Measurements from ENCODE around the gene TFEB. TPM values are rescaled to one million over a fixed set of nuclear protein-coding genes. Genes with fewer than 3 reads are reported as not detected.

TFEB gene
- 10 to 100 TPM; 17.6 to 47.9 (median 22.9) TPM for total RNA-seq

DNA sequence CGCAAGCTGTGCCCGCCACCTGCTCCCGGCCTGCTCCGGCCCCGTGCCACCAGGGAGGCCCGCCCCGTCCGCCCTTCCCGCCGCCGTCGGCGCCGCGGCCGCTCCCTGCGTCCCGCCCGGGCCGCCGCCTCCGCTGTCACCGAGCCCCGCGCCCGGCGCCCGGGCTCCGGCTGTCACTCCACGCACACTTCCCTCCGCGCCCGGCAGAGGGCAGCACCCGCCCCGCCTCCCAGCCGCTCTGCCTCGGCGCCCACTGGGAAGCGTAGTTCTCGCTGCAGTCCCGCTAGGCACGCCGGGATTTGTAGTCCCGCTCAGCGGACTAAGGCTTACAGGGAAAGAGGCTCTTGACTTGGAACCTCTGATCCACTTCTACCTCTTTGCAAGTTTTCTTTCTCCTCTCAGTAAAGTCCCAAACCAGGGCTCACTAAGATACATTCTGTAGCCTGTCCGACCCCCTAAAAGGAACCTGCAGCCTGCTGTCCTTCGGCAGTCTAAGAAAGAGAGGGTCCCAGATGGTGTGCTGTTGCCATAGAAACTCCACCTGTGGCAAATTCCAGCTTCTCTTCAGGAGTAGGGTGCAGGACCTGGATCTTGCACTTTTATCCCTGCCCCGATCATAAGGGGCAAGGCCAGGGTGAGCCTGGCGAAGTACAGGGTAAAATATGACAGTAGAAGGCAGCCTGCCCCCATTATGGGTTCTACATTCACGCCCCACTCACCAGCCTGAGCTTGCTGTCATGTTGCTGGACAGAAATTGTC is at the start of gene TFEB:
TSS of gene TFEB (minus strand) at position 182 of the 759 bp plus-strand sequence. CDS start 44,395 bp downstream, outside the sequence.
- H3K36me3 ChIP-seq = no peaks in the 10 kb centered on the region
- peak; percentile 40 to 82 for TF ChIP-seq POLR2A (IDR thresholded peaks at IDR 0.05)
- TF ChIP-seq, protein P1, sequence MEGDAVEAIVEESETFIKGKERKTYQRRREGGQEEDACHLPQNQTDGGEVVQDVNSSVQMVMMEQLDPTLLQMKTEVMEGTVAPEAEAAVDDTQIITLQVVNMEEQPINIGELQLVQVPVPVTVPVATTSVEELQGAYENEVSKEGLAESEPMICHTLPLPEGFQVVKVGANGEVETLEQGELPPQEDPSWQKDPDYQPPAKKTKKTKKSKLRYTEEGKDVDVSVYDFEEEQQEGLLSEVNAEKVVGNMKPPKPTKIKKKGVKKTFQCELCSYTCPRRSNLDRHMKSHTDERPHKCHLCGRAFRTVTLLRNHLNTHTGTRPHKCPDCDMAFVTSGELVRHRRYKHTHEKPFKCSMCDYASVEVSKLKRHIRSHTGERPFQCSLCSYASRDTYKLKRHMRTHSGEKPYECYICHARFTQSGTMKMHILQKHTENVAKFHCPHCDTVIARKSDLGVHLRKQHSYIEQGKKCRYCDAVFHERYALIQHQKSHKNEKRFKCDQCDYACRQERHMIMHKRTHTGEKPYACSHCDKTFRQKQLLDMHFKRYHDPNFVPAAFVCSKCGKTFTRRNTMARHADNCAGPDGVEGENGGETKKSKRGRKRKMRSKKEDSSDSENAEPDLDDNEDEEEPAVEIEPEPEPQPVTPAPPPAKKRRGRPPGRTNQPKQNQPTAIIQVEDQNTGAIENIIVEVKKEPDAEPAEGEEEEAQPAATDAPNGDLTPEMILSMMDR (IDR thresholded peaks at IDR 0.05) = peak; percentile 88 to 99 (median 98)
- DNase-seq = peak; percentile 95 to 98 (median 98)
- peaks cover 0 to 26% (median 9%) of the 10 kb centered on the region in 4 donors for H3K4me1 ChIP-seq
- H3K27ac ChIP-seq = peak within 1 kb of the TSS; percentile 94 to 99 (median 98)
- H3K9me3 ChIP-seq = no peaks in the 10 kb centered on the region
- peak within 1 kb of the TSS; percentile 74 to 98 (median 90) for H3K4me3 ChIP-seq
- no peaks in the 10 kb centered on the region for H3K27me3 ChIP-seq

DNA sequence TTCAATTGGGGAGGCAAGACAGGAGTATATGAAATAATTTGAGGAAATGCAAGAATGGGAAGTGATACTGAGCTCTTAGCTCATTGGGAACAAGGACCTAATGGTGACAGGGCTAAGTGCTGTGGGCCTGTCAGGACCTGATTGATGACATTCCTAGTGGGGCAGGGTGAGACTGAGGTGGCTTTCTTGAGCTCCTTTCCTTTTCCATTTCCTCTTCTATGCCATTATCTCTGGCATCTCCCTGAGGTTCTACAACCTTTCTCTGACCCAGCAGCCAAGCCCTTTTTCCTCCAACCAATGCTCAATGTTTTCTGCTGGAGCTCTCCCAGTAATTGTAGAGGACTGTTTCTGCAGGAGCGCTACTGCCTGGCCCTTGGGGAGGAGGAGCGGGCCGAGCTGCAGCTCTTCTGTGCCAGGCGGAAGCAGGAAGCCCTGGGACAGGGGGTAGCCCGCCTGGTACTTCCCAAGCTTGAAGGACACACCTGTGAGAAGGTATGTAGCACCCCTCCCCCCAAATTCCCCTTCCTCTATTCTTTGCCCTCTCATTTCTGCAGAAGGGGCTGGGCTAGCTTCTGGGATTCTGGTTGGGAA is 49.3 kb upstream of the TFEB start:
- no peak overlapping the region for H3K4me3 ChIP-seq
- no peak overlapping the region for H3K27ac ChIP-seq
- peaks cover 0 to 27% (median 8%) of the 10 kb centered on the region in 4 donors for H3K4me1 ChIP-seq
- H3K27me3 ChIP-seq = no peaks in the 10 kb centered on the region
- TF ChIP-seq, protein P1 (IDR thresholded peaks at IDR 0.05) = no peak
- TF ChIP-seq POLR2A (IDR thresholded peaks at IDR 0.05) = no peak
- no peak for DNase-seq
- peaks cover 0 to 4% (median 0%) of the 10 kb centered on the region in 3 donors for H3K36me3 ChIP-seq
- no peaks in the 10 kb centered on the region for H3K9me3 ChIP-seq

DNA sequence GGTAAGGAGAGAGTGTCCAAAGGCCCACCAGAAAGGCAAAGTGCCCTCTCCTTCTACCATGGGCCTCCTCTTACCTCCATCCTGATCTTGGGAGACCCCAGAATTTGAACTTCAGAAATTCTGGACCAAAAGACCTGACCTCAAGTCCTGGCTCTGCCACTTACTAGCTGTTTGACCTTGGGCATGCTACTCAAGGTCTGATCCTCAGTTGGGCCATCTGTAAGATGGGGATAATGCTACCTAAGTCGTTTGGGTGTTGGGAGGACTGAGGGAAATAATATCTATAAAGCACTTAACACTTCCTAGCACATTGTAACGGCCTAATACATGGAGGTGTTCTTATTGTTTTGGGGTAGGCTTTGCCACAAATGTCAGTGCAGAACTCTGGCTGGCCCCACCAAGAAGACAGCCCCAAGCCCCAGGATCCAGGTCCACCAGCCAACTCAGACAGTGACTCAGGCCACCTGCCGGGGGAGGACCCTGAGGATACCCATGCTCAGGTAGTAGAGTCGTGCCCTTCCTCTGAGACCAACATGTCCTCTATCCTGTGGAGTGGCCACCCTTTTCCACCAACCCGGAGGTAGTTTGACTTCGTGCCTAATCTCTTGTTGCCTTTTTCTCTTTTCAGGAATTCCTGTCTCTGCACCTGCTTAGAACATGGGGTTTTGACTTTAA is 47.8 kb upstream of the TFEB start:
- TF ChIP-seq, protein P1 (IDR thresholded peaks at IDR 0.05) = no peak
- no peak for TF ChIP-seq POLR2A (IDR thresholded peaks at IDR 0.05)
- DNase-seq = no peak
- Histone ChIP-seq H3K27me3 (no peaks in the 10 kb centered on the region), H3K4me1 (peaks cover 0 to 27% (median 6%) of the 10 kb centered on the region in 4 donors), H3K9me3 (no peaks in the 10 kb centered on the region), H3K27ac (no peak overlapping the region), H3K36me3 (no peaks in the 10 kb centered on the region), H3K4me3 (no peak overlapping the region)

DNA sequence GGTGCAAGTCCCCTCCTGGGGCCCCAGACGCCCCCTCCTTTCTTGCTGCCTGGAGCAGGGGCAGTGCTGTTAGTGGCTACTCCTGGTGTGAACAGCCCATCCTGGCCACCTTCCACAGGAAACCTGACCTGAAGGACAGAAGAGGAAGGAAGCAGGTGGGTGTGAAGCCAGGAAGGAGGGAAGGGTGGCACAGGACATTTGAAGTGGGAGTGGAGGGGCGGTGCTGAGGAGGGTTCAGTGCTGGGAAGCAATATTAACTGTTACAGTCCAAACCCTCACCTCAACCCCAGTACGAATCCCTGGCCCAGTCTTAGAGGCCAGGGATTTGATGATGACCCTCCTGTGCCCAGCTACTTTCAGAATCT is 45.9 kb upstream of the TFEB start:
- TF ChIP-seq POLR2A (IDR thresholded peaks at IDR 0.05) = no peak
- TF ChIP-seq, protein P1 (IDR thresholded peaks at IDR 0.05) = no peak
- DNase-seq = no peak
- Histone ChIP-seq H3K36me3 (peaks cover 0 to 6% (median 0%) of the 10 kb centered on the region in 3 donors), H3K27ac (peak overlapping the region in 2 of 4 donors; percentile 76 to 77), H3K9me3 (no peaks in the 10 kb centered on the region), H3K4me3 (peak overlapping the region; percentile 58 to 86 (median 67)), H3K27me3 (no peaks in the 10 kb centered on the region), H3K4me1 (peaks cover 0 to 27% (median 5%) of the 10 kb centered on the region in 4 donors)

DNA sequence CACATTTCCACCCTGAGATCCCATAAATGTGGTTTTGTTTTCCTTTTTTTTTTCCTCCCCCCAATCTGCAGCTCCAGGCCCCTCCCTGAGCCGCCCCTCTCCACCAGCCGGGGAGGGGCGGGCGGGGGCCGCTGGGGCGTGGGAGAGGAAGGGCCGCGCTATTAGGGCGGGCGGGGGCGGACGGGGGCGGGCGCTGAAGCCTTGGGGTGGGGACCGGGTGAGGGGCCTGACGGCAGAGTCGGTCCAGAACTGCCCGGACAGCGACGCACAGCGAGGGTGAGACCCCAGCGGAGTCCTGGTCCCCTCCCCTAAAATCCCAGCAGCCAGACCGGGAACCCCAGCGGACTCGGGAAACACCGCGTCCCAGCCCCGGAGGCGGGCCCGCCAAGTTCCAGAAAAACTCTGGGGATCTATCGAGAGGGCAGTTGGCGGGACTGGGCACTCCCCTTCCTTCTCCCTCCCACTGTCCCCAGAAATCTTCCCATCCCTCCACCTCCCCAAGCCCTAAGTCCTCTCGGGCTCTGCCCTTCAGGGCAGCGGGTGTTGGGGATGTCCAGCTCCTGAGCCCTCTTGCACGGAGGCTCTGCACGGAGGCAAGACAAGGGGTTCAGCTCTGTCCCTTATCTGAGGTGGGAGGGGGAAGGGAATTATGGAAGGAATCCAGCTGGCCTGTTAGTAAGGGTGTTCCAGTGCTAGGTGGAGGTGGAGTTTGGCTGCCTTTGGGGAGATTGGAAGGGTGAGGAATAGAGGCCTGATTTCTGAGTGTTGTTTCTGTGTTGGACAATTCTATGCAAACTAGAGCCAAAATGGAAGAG is 45.4 kb upstream of the TFEB start, which contains the start of gene PRICKLE4:
TSS of gene PRICKLE4 (plus strand) at position 232 of the 815 bp plus-strand sequence. CDS start 2,692 bp downstream, outside the sequence.
- H3K9me3 ChIP-seq = no peaks in the 10 kb centered on the region
- no peak for TF ChIP-seq POLR2A (IDR thresholded peaks at IDR 0.05)
- TF ChIP-seq, protein P1 (IDR thresholded peaks at IDR 0.05) = no peak
- peak within 1 kb of the TSS; percentile 58 to 86 (median 67) for H3K4me3 ChIP-seq
- H3K27me3 ChIP-seq = no peaks in the 10 kb centered on the region
- H3K4me1 ChIP-seq = peaks cover 0 to 21% (median 3%) of the 10 kb centered on the region in 4 donors
- peak in 2 of 3 donors; percentile 55 to 69 for DNase-seq
- peak within 1 kb of the TSS; percentile 63 to 77 (median 72) for H3K27ac ChIP-seq
- H3K36me3 ChIP-seq = peaks cover 0 to 6% (median 0%) of the 10 kb centered on the region in 3 donors

Data from Peyer's patch (tissue), 4 donors.